DMS153 (cell line): ENCODE data around the gene OLFM4.
"Not testable (repeated sequence)": the region's sequence is repeated elsewhere in the genome, so short reads cannot be mapped to it uniquely, and the experiment has no call there.

Source experiments
- DNase-seq: peaks from one replicate; lab custom pipeline; 2025; lab: John Stamatoyannopoulos, UW

OLFM4 gene

GRCh38 chr13:53028637-53029203, at the start of gene OLFM4:
Gene OLFM4, plus strand, starts transcription at chr13:53028813. Its CDS starts 24 bp downstream, at chr13:53028837.
- no peak for DNase-seq

- DNase-seq: no peak
Measured at GRCh38 chr13:52978989-52979388, 49.6 kb upstream of the OLFM4 start.

- DNase-seq: no peak
Measured at GRCh38 chr13:52980695-52981094, 47.9 kb upstream of the OLFM4 start.

GRCh38 chr13:52983836-52984235, 44.8 kb upstream of the OLFM4 start:
- DNase-seq: no peak

- DNase-seq: no peak
Measured at GRCh38 chr13:52984881-52985363, 43.7 kb upstream of the OLFM4 start.

GRCh38 chr13:52991344-52992020, 37.1 kb upstream of the OLFM4 start:
- DNase-seq: no peak

- DNase-seq: no peak
Measured at GRCh38 chr13:52992110-52992509, 36.5 kb upstream of the OLFM4 start.

- DNase-seq: no peak
Measured at GRCh38 chr13:52994051-52994450, 34.6 kb upstream of the OLFM4 start.

GRCh38 chr13:52994865-52995264, 33.7 kb upstream of the OLFM4 start:
- peak; percentile 18 for DNase-seq

GRCh38 chr13:52995946-52996345, 32.7 kb upstream of the OLFM4 start:
- DNase-seq: no peak

- DNase-seq: no peak
Measured at GRCh38 chr13:52997951-52998876, 30.4 kb upstream of the OLFM4 start.

- DNase-seq: no peak
Measured at GRCh38 chr13:52999093-52999696, 29.4 kb upstream of the OLFM4 start.

GRCh38 chr13:53001444-53002225, 27.0 kb upstream of the OLFM4 start:
- no peak for DNase-seq

- no peak for DNase-seq
Measured at GRCh38 chr13:53004573-53004972, 24.0 kb upstream of the OLFM4 start.

- no peak for DNase-seq
Measured at GRCh38 chr13:53005626-53006025, 23.0 kb upstream of the OLFM4 start.

- no peak for DNase-seq
Measured at GRCh38 chr13:53007872-53008271, 20.7 kb upstream of the OLFM4 start.

GRCh38 chr13:53010374-53011105, 18.1 kb upstream of the OLFM4 start:
- peak; percentile 95 for DNase-seq

GRCh38 chr13:53012707-53013106, 15.9 kb upstream of the OLFM4 start:
- no peak for DNase-seq

GRCh38 chr13:53013113-53013512, 15.5 kb upstream of the OLFM4 start:
- DNase-seq: no peak

GRCh38 chr13:53014018-53014417, 14.6 kb upstream of the OLFM4 start:
- DNase-seq: not testable (repeated sequence)
